Breast epithelium (tissue), 4 donors: Measurements from ENCODE around the gene P2RY11. TPM values are rescaled to one million over a fixed set of nuclear protein-coding genes. Genes with fewer than 3 reads are reported as not detected.

Experiments
- DNase-seq, 2 donors: peaks; one replicate each; pipeline ENCODE4 v3.0.0-alpha.2; 2019; ENCODE audit warnings: low spot score in 2 of 2
- H3K27ac ChIP-seq, 2 donors: fragments of 200-600 bp; sonication (generic) in 1 of 2; one replicate each; pipeline ENCODE4 v1.5.1; 2016 to 2019; ENCODE audit warnings: mild to moderate bottlenecking in 1 of 2
- H3K27me3 ChIP-seq, 2 donors: fragments of 200-600 bp; sonication (generic) in 1 of 2; one replicate each; pipeline versions ENCODE4 v1.5.1 to v1.6.0; 2017 to 2019; ENCODE audit warnings: control low read depth in 1 of 2, mild to moderate bottlenecking in 1 of 2
- H3K36me3 ChIP-seq: fragments of 200-600 bp; one replicate; pipeline ENCODE4 v1.5.1; 2019
- H3K4me1 ChIP-seq, 2 donors: fragments of 200-600 bp; sonication (generic); one replicate each; pipeline ENCODE4 v1.5.1; 2016 to 2019; ENCODE audit warnings: control low read depth in 1 of 2
- H3K4me3 ChIP-seq, 3 donors: fragments of 200-600 bp; sonication (generic); 1 replicate in 2 of 3; 2 replicates in 1 of 3; pipeline ENCODE4 v1.5.1; 2016 to 2019; ENCODE audit warnings: mild to moderate bottlenecking in 3 of 3, moderate library complexity in 2 of 3
- H3K9me3 ChIP-seq, 2 donors: fragments of 200-600 bp; sonication (generic) in 1 of 2; one replicate each; pipeline ENCODE4 v1.5.1; 2016 to 2019; ENCODE audit warnings: control low read depth in 1 of 2
- CTCF ChIP-seq, 3 donors: fragments of 450-650 bp; IDR thresholded peaks; one replicate each; pipeline ENCODE4 v1.5.1; 2016 to 2017; ENCODE audit warnings: antibody characterized with exemption in 3 of 3, mild to moderate bottlenecking in 3 of 3, moderate library complexity in 3 of 3
- POLR2A ChIP-seq: fragments of 450-650 bp; IDR thresholded peaks from one replicate; pipeline ENCODE4 v1.6.1; 2016; ENCODE audit warnings: antibody characterized with exemption, mild to moderate bottlenecking, moderate library complexity
- POLR2AphosphoS5 ChIP-seq, 3 donors: sonication (generic); formaldehyde crosslinking; IDR thresholded peaks; one replicate each; pipeline ENCODE4 v1.6.1; 2017; ENCODE audit warnings: antibody characterized with exemption in 3 of 3
- intact Hi-C: fragments of 100-400 bp; cut with DNase I; formaldehyde crosslinking; loops from one replicate; pipeline ENCODE4 v1.15.1; 2023; ENCODE audit warnings: low total_unique reads
- total RNA-seq, 3 donors: library from RNA; depleted of rRNA; stranded (reverse); fragments of >200 nt; gene quantifications; one replicate each; pipeline ENCODE4 v1.1.0, GENCODE V29; 2016

P2RY11 gene
- total RNA-seq, 3 donors from 2014 or later: 4.0 to 7.2 (median 4.3) TPM

GRCh38 chr19:10074153-10074552 is 37.3 kb upstream of the P2RY11 start:
- Histone ChIP-seq H3K36me3 (no peaks in the 10 kb centered on the region), H3K9me3 (peaks cover 6 to 8% of the 10 kb centered on the region in 2 donors), H3K27me3 (no peaks in the 10 kb centered on the region), H3K4me3 (no peak overlapping the region), H3K4me1 (no peaks in the 10 kb centered on the region), H3K27ac (no peak overlapping the region)
- DNase-seq: no peak
- TF ChIP-seq CTCF (IDR thresholded peaks at IDR 0.05) (no peak), POLR2A (no peak), POLR2AphosphoS5 (IDR thresholded peaks at IDR 0.05) (no peak)
- intact Hi-C loops: no loop called here

DNA sequence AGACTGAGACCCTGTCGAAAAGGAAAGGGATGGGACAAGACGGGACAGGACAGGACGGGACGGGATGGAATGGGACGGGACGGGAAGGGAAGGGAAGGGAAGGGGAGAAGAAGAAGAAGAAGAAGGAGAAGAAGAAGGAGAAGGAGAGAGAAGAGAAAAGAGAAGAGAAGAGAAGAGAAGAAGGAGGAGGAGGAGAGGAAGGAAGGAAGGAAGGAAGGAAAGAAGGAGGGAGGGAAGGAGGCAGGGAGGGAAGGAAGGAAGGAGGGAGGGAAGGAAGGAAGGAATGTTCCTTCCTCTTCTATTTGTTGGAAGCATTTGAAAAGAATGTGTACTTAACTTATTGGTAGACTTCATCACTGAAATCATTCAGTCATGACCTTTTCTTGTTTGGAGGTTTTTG is 35.0 kb upstream of the P2RY11 start:
- TF ChIP-seq POLR2A: no peak
- TF ChIP-seq CTCF (IDR thresholded peaks at IDR 0.05): no peak
- TF ChIP-seq POLR2AphosphoS5 (IDR thresholded peaks at IDR 0.05): no peak
- no peak for DNase-seq

DNA sequence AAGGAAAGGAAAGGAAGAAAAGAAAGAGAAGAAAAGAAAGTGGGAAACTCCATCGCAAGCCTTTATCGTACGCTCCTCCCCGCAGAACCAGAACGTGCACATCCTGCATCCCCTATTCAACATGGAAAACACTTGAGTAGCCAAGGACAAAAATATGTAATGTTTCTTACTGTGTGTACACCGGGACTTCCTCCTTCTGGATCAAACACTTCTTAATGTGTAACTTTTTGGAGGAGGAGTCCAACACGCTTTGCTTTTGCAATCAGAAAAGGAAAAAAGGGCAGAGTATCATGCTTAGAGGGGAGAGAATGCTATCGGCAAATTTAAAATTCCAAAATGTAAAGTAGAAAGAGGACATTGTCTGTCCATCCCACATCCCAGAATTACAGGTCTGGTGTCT is 33.2 kb upstream of the P2RY11 start:
- H3K4me3 ChIP-seq: no peak overlapping the region
- no peak overlapping the region for H3K27ac ChIP-seq
- no peaks in the 10 kb centered on the region for H3K27me3 ChIP-seq
- no peaks in the 10 kb centered on the region for H3K36me3 ChIP-seq
- no peaks in the 10 kb centered on the region for H3K4me1 ChIP-seq
- no peak for DNase-seq
- peaks cover 6 to 8% of the 10 kb centered on the region in 2 donors for H3K9me3 ChIP-seq
- no peak for TF ChIP-seq POLR2AphosphoS5 (IDR thresholded peaks at IDR 0.05)
- TF ChIP-seq CTCF (IDR thresholded peaks at IDR 0.05): no peak
- TF ChIP-seq POLR2A: no peak
- intact Hi-C loops: no loop called here

More for the DNA sequence above, 35.0 kb upstream of the P2RY11 start:
- Histone ChIP-seq H3K4me3 (no peak overlapping the region), H3K27ac (no peak overlapping the region), H3K9me3 (peaks cover 6 to 8% of the 10 kb centered on the region in 2 donors), H3K4me1 (no peaks in the 10 kb centered on the region), H3K36me3 (no peaks in the 10 kb centered on the region), H3K27me3 (no peaks in the 10 kb centered on the region)
- intact Hi-C loops: no loop called here

- H3K4me1 ChIP-seq: no peaks in the 10 kb centered on the region
- no peak overlapping the region for H3K4me3 ChIP-seq
- TF ChIP-seq CTCF (IDR thresholded peaks at IDR 0.05) (no peak), POLR2AphosphoS5 (IDR thresholded peaks at IDR 0.05) (no peak), POLR2A (no peak)
- intact Hi-C loops: no loop called here
- H3K36me3 ChIP-seq: no peaks in the 10 kb centered on the region
- no peak overlapping the region for H3K27ac ChIP-seq
- H3K27me3 ChIP-seq: no peaks in the 10 kb centered on the region
- no peak for DNase-seq
- H3K9me3 ChIP-seq: peaks cover 2 to 3% of the 10 kb centered on the region in 2 donors
Measured at GRCh38 chr19:10079031-10079453, 32.5 kb upstream of the P2RY11 start.

- Histone ChIP-seq H3K27ac (no peak overlapping the region), H3K4me1 (no peaks in the 10 kb centered on the region), H3K36me3 (no peaks in the 10 kb centered on the region), H3K4me3 (no peak overlapping the region), H3K9me3 (no peaks in the 10 kb centered on the region), H3K27me3 (no peaks in the 10 kb centered on the region)
- no peak for TF ChIP-seq POLR2AphosphoS5 (IDR thresholded peaks at IDR 0.05)
- TF ChIP-seq POLR2A: no peak
- no peak for TF ChIP-seq CTCF (IDR thresholded peaks at IDR 0.05)
- DNase-seq: no peak
- intact Hi-C loops: no loop called here
Measured at GRCh38 chr19:10083911-10084310, 27.6 kb upstream of the P2RY11 start.
